ENCODE measurements around the gene EMCN.

- TF ChIP-seq POLR2A (IDR thresholded peaks at IDR 0.05; ENCODE audit: low read depth, low read length): no peak
- no peak for TF ChIP-seq TAF1 (IDR thresholded peaks at IDR 0.05; ENCODE audit: low read depth, low read length)
These were observed 48.6 kb upstream of the EMCN start for GRCh38 chr4:100566396-100566795.
